ENCODE results near the gene ZBTB14.

ZBTB14 gene

DNA sequence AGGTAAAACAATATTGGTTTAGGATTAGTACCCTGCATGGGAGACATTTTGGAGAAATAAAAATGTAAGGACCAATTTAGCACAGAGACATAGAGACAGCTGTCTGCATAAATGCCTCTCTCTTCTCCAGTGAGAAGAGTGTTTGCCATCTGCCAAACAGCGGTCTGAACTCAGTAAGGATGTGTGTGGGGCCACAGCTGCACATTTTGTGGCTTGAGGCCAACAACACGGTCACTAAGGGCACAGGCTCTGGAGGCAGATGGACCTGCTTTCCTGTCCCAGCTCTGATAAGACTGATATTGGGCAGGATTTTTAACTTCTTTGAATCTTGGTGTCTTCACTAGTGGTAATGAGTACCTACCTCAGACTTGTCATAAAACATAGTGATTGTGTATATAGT is 10.2 kb downstream of the ZBTB14 start:
- H3K9ac ChIP-seq (ENCODE audit: low read depth, low read length), result no peak overlapping the region
- peaks cover 4% of the 10 kb centered on the region for H3K36me3 ChIP-seq (ENCODE audit: insufficient read depth, low read length)
- no peaks in the 10 kb centered on the region for H3K27me3 ChIP-seq (ENCODE audit: control insufficient read depth, insufficient read depth, low read length)
- no peak overlapping the region for H3K4me2 ChIP-seq (ENCODE audit: low read length)
- H3K4me1 ChIP-seq (ENCODE audit: control insufficient read depth, insufficient read depth, low read length), result no peaks in the 10 kb centered on the region
- H3K4me3 ChIP-seq (ENCODE audit: low read length), result no peak overlapping the region
- no peaks in the 10 kb centered on the region for H3K9me3 ChIP-seq (replicated peaks; ENCODE audit: low read length)

DNA sequence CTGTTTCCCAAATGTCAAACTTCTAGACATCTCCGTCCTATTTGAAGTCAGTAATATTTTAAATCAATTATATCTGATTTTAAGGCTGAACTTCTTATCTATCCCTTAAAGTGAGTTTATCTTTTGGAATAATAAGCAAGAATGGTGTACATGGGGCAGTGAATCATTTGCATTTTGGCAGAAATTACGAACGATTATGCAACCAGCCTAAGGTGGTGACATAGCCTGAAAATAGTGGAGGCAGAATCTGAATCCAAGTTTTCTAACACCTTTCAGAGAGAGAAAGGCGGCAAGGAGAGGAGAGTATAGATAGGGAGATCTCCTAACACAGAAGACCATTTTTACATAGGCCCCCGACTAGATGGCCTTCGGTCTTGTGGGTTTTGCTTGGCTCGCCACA is 10.7 kb downstream of the ZBTB14 start:
- H3K27me3 ChIP-seq (ENCODE audit: control insufficient read depth, insufficient read depth, low read length), result no peaks in the 10 kb centered on the region
- H3K9ac ChIP-seq (ENCODE audit: low read depth, low read length), result no peak overlapping the region
- no peak overlapping the region for H3K4me3 ChIP-seq (ENCODE audit: low read length)
- H3K4me1 ChIP-seq (ENCODE audit: control insufficient read depth, insufficient read depth, low read length), result no peaks in the 10 kb centered on the region
- H3K4me2 ChIP-seq (ENCODE audit: low read length), result no peak overlapping the region
- H3K36me3 ChIP-seq (ENCODE audit: insufficient read depth, low read length), result no peaks in the 10 kb centered on the region
- no peaks in the 10 kb centered on the region for H3K9me3 ChIP-seq (replicated peaks; ENCODE audit: low read length)

- Histone ChIP-seq H3K27me3 (ENCODE audit: control insufficient read depth, insufficient read depth, low read length) (no peaks in the 10 kb centered on the region), H3K36me3 (ENCODE audit: insufficient read depth, low read length) (no peaks in the 10 kb centered on the region), H3K4me3 (ENCODE audit: low read length) (no peak overlapping the region), H3K4me2 (ENCODE audit: low read length) (no peak overlapping the region), H3K4me1 (ENCODE audit: control insufficient read depth, insufficient read depth, low read length) (no peaks in the 10 kb centered on the region), H3K9me3 (replicated peaks; ENCODE audit: low read length) (no peaks in the 10 kb centered on the region), H3K9ac (ENCODE audit: low read depth, low read length) (no peak overlapping the region)
These were observed 12.8 kb downstream of the ZBTB14 start for GRCh38 chr18:5282770-5283169.

DNA sequence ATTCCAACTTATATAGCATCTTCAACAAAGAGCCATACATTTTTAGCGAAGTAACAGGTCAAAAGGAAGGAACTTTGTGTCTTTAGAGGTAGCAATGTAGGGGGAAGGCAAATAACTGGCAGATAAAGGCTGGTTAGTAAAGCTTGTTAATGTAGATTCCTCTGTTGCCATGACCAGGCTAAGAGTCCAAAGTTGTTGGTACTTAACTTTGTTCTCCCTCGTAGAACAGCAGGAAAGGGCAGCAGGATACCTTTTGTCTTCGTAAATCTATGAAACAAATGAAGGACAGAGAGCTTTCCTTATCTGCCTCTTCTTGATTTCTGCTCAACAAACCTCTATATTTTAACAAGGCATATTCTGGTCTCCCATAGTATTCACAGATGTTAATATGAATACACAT is 18.6 kb downstream of the ZBTB14 start:
- no peaks in the 10 kb centered on the region for H3K27me3 ChIP-seq (ENCODE audit: control insufficient read depth, insufficient read depth, low read length)
- no peak overlapping the region for H3K4me2 ChIP-seq (ENCODE audit: low read length)
- no peak overlapping the region for H3K9ac ChIP-seq (ENCODE audit: low read depth, low read length)
- H3K4me1 ChIP-seq (ENCODE audit: control insufficient read depth, insufficient read depth, low read length), result no peaks in the 10 kb centered on the region
- no peak overlapping the region for H3K4me3 ChIP-seq (ENCODE audit: low read length)
- no peaks in the 10 kb centered on the region for H3K9me3 ChIP-seq (replicated peaks; ENCODE audit: low read length)
- H3K36me3 ChIP-seq (ENCODE audit: insufficient read depth, low read length), result no peaks in the 10 kb centered on the region

DNA sequence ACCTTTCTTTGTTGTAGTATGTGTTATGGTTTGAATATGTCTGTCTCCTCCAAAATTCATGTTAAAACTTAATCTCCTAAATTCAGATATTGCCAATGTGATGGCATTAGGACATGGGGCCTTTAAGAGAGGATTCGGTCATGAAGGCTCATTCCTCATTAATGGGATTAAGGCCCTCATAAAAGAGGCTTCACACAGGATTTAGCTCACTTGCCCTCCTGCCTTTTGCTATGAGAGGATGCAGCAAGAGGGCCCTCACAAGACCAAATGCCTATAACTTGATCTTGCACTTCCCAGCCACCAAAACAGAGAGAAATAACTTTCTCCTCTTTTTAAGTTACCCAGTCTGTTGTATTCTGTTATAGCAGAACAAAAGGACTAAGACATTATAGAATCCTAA is 19.7 kb downstream of the ZBTB14 start:
- Histone ChIP-seq H3K4me1 (ENCODE audit: control insufficient read depth, insufficient read depth, low read length) (no peaks in the 10 kb centered on the region), H3K4me3 (ENCODE audit: low read length) (no peak overlapping the region), H3K4me2 (ENCODE audit: low read length) (no peak overlapping the region), H3K27me3 (ENCODE audit: control insufficient read depth, insufficient read depth, low read length) (no peaks in the 10 kb centered on the region), H3K9ac (ENCODE audit: low read depth, low read length) (no peak overlapping the region), H3K9me3 (replicated peaks; ENCODE audit: low read length) (no peaks in the 10 kb centered on the region), H3K36me3 (ENCODE audit: insufficient read depth, low read length) (no peaks in the 10 kb centered on the region)

DNA sequence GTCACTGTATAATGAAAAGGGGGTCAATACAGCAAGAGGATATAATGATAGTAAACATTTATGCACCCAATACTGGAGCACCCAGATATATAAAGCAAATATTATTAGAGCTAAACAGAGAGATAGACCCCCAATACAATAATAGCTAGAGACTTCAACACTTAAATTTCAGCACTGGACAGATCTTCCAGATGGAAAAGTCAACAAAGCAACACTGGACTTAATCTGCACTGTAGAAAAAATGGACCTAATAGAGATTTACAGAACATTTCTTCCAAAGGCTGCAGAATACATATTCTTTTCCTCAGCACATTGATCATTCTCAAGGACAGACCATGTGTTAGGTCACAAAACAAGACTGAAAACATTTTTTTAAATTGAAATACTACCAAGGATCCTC is 26.7 kb downstream of the ZBTB14 start:
- Histone ChIP-seq H3K4me2 (ENCODE audit: low read length) (no peak overlapping the region), H3K4me1 (ENCODE audit: control insufficient read depth, insufficient read depth, low read length) (no peaks in the 10 kb centered on the region), H3K9me3 (replicated peaks; ENCODE audit: low read length) (no peaks in the 10 kb centered on the region), H3K4me3 (ENCODE audit: low read length) (no peak overlapping the region), H3K9ac (ENCODE audit: low read depth, low read length) (no peak overlapping the region), H3K36me3 (ENCODE audit: insufficient read depth, low read length) (no peaks in the 10 kb centered on the region), H3K27me3 (ENCODE audit: control insufficient read depth, insufficient read depth, low read length) (no peaks in the 10 kb centered on the region)

DNA sequence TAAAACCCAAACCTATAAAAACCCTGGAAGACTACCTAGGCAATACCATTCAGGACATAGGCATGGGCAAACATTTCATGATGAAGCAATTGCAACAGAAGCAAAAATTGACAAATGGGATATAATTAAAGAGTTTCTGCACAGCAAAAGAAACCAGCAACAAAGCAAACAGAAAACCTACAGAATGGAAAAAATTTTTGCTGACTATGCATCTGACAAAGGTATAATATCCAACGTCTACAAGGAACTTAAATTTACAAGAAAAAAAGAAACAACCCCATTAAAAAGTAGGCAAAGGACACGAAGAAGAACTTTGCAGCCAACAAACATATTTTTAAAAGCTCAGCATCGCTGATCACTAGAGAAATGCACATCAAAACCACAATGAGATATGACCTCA is 28.8 kb downstream of the ZBTB14 start:
- Histone ChIP-seq H3K4me1 (ENCODE audit: control insufficient read depth, insufficient read depth, low read length) (no peaks in the 10 kb centered on the region), H3K9me3 (replicated peaks; ENCODE audit: low read length) (no peaks in the 10 kb centered on the region), H3K4me3 (ENCODE audit: low read length) (no peak overlapping the region), H3K36me3 (ENCODE audit: insufficient read depth, low read length) (no peaks in the 10 kb centered on the region), H3K9ac (ENCODE audit: low read depth, low read length) (no peak overlapping the region), H3K27me3 (ENCODE audit: control insufficient read depth, insufficient read depth, low read length) (no peaks in the 10 kb centered on the region), H3K4me2 (ENCODE audit: low read length) (no peak overlapping the region)

DNA sequence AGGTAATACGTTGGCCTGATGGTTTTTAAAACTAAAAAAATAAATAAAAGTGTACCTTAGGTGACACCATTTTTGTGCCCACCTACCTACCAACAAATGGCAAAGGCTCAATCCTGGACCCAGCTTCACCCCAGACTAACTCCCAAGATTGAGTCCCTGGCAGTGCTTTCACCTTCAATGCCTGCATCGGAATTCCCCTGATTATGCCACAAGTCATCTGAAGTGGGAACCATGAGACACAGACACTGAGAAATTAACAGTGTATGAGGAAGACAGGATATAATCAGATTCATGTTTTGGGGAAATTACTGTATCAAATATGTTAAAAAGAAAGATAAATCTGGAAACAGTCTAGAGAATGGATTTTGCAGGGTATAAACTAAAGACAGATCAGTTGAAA is 41.6 kb downstream of the ZBTB14 start:
- Histone ChIP-seq H3K9ac (ENCODE audit: low read depth, low read length) (no peak overlapping the region), H3K4me2 (ENCODE audit: low read length) (no peak overlapping the region), H3K4me1 (ENCODE audit: control insufficient read depth, insufficient read depth, low read length) (no peaks in the 10 kb centered on the region), H3K27me3 (ENCODE audit: control insufficient read depth, insufficient read depth, low read length) (no peaks in the 10 kb centered on the region), H3K9me3 (replicated peaks; ENCODE audit: low read length) (no peaks in the 10 kb centered on the region), H3K4me3 (ENCODE audit: low read length) (no peak overlapping the region), H3K36me3 (ENCODE audit: insufficient read depth, low read length) (no peaks in the 10 kb centered on the region)

- no peak overlapping the region for H3K4me2 ChIP-seq (ENCODE audit: low read length)
- no peak overlapping the region for H3K4me3 ChIP-seq (ENCODE audit: low read length)
- no peaks in the 10 kb centered on the region for H3K36me3 ChIP-seq (ENCODE audit: insufficient read depth, low read length)
- H3K4me1 ChIP-seq (ENCODE audit: control insufficient read depth, insufficient read depth, low read length), result no peaks in the 10 kb centered on the region
- H3K9ac ChIP-seq (ENCODE audit: low read depth, low read length), result no peak overlapping the region
- H3K27me3 ChIP-seq (ENCODE audit: control insufficient read depth, insufficient read depth, low read length), result no peaks in the 10 kb centered on the region
- H3K9me3 ChIP-seq (replicated peaks; ENCODE audit: low read length), result no peaks in the 10 kb centered on the region
These were observed 44.4 kb downstream of the ZBTB14 start for GRCh38 chr18:5251117-5251516.

- Histone ChIP-seq H3K27me3 (ENCODE audit: control insufficient read depth, insufficient read depth, low read length) (no peaks in the 10 kb centered on the region), H3K36me3 (ENCODE audit: insufficient read depth, low read length) (no peaks in the 10 kb centered on the region), H3K9ac (ENCODE audit: low read depth, low read length) (no peak overlapping the region), H3K9me3 (replicated peaks; ENCODE audit: low read length) (no peaks in the 10 kb centered on the region), H3K4me3 (ENCODE audit: low read length) (no peak overlapping the region), H3K4me1 (ENCODE audit: control insufficient read depth, insufficient read depth, low read length) (no peaks in the 10 kb centered on the region), H3K4me2 (ENCODE audit: low read length) (no peak overlapping the region)
These were observed 44.9 kb downstream of the ZBTB14 start for GRCh38 chr18:5250603-5251002.

DNA sequence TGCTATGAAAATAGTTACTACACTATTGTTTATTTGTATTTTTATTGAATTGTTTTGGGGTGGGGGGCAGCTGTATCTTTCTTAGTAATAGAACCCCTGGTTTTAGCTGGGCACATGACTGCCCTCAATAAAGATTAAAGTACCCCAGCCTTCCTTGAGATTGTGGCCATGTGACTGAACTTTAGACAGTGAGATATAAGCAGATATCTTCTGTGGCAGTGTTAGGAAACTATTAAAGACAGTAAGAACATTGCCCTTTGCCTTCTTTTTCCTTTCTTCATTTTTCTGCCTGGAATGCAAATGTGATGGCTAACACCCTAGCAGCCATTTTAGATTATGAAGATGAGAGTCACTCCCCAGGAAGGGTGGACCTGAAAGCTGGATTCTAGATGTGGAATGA is 50.6 kb downstream of the ZBTB14 start:
- Histone ChIP-seq H3K4me2 (ENCODE audit: low read length) (no peak overlapping the region), H3K4me3 (ENCODE audit: low read length) (no peak overlapping the region), H3K9me3 (replicated peaks; ENCODE audit: low read length) (no peaks in the 10 kb centered on the region), H3K9ac (ENCODE audit: low read depth, low read length) (no peak overlapping the region), H3K4me1 (ENCODE audit: control insufficient read depth, insufficient read depth, low read length) (no peaks in the 10 kb centered on the region), H3K36me3 (ENCODE audit: insufficient read depth, low read length) (peaks cover 14% of the 10 kb centered on the region), H3K27me3 (ENCODE audit: control insufficient read depth, insufficient read depth, low read length) (no peaks in the 10 kb centered on the region)

- Histone ChIP-seq H3K9ac (ENCODE audit: low read depth, low read length) (peak overlapping the region; percentile 95), H3K27me3 (ENCODE audit: control insufficient read depth, insufficient read depth, low read length) (no peaks in the 10 kb centered on the region), H3K4me1 (ENCODE audit: control insufficient read depth, insufficient read depth, low read length) (peaks cover 15% of the 10 kb centered on the region), H3K36me3 (ENCODE audit: insufficient read depth, low read length) (peaks cover 14% of the 10 kb centered on the region), H3K9me3 (replicated peaks; ENCODE audit: low read length) (no peaks in the 10 kb centered on the region), H3K4me2 (ENCODE audit: low read length) (peak overlapping the region; percentile 98), H3K4me3 (ENCODE audit: low read length) (peak overlapping the region; percentile 84)
These were observed 56.1 kb downstream of the ZBTB14 start for GRCh38 chr18:5239447-5239846.
